SK-N-SH treated with all-trans-retinoic acid at 6 μM for 48 hours (cell line): ENCODE measurements around the gene GPR55.

Experiments used
- ATAC-seq: fragments of 200-7000 bp; cut with Tn5 transposase; 3 replicates; pipeline ENCODE4 v1.9.1; 2020; ENCODE audit warnings: mild to moderate bottlenecking, moderate library complexity
- BACH2 ChIP-seq: fragments of 250-450 bp; sonication (Bioruptor Pico); IDR thresholded peaks from 2 replicates; pipeline ENCODE4 v1.9.0; 2021; ENCODE audit warnings: mild to moderate bottlenecking, borderline replicate concordance
- CREB5 ChIP-seq: fragments of 250-450 bp; sonication (Bioruptor Pico); IDR thresholded peaks from 2 replicates; pipeline ENCODE4 v1.5.1; 2020; ENCODE audit warnings: low read depth, mild to moderate bottlenecking, moderate library complexity
- CSDC2 ChIP-seq: fragments of 250-450 bp; sonication (Bioruptor Pico); IDR thresholded peaks from 2 replicates; pipeline ENCODE4 v1.5.0; 2020; ENCODE audit warnings: mild to moderate bottlenecking, moderate library complexity
- CSRNP3 ChIP-seq: fragments of 250-450 bp; sonication (Bioruptor Pico); IDR thresholded peaks from 2 replicates; pipeline ENCODE4 v1.5.1; 2021; ENCODE audit warnings: mild to moderate bottlenecking, moderate library complexity
- GLIS3 ChIP-seq: fragments of 250-450 bp; sonication (Bioruptor Pico); IDR thresholded peaks from 2 replicates; pipeline ENCODE4 v1.5.0; 2020; ENCODE audit warnings: mild to moderate bottlenecking, moderate library complexity
- ISL1 ChIP-seq: fragments of 250-450 bp; sonication (Bioruptor Pico); IDR thresholded peaks from 2 replicates; pipeline ENCODE4 v2.1.2; 2022; ENCODE audit warnings: mild to moderate bottlenecking, moderate library complexity
- OSR1 ChIP-seq: fragments of 250-450 bp; sonication (Bioruptor Pico); IDR thresholded peaks from 2 replicates; pipeline ENCODE4 v1.8.0; 2022; ENCODE audit warnings: moderate library complexity, mild to moderate bottlenecking, inconsistent platforms
- PATZ1 ChIP-seq: fragments of 250-450 bp; sonication (Bioruptor Pico); IDR thresholded peaks from 2 replicates; pipeline ENCODE4 v1.8.0; 2020; ENCODE audit warnings: mild to moderate bottlenecking, moderate library complexity, borderline replicate concordance
- POU6F1 ChIP-seq: fragments of 250-450 bp; sonication (Bioruptor Pico); IDR thresholded peaks from 2 replicates; pipeline ENCODE4 v1.8.0; 2021; ENCODE audit warnings: low read depth, mild to moderate bottlenecking, moderate library complexity, borderline replicate concordance
- PPARA ChIP-seq: fragments of 250-450 bp; sonication (Bioruptor Pico); IDR thresholded peaks from 2 replicates; pipeline ENCODE4 v1.5.0; 2020; ENCODE audit warnings: mild to moderate bottlenecking, borderline replicate concordance
- TSHZ2 ChIP-seq: fragments of 250-450 bp; sonication (Bioruptor Pico); IDR thresholded peaks from 2 replicates; pipeline ENCODE4 v1.5.0; 2020; ENCODE audit warnings: mild to moderate bottlenecking, moderate library complexity
- ZC3H10 ChIP-seq: fragments of 250-450 bp; sonication (Bioruptor Pico); IDR thresholded peaks from 2 replicates; pipeline ENCODE4 v1.5.1; 2021; ENCODE audit warnings: mild to moderate bottlenecking, moderate library complexity
- ZFP3 ChIP-seq: fragments of 250-450 bp; sonication (Bioruptor Pico); IDR thresholded peaks from 2 replicates; pipeline ENCODE4 v1.5.0; 2020; ENCODE audit warnings: mild to moderate bottlenecking, moderate library complexity
- ZFP30 ChIP-seq: fragments of 450-650 bp; formaldehyde crosslinking; IDR thresholded peaks from 2 replicates; pipeline ENCODE4 v1.5.0; 2022; ENCODE audit warnings: mild to moderate bottlenecking, moderate library complexity
- ZNF565 ChIP-seq: fragments of 450-650 bp; formaldehyde crosslinking; conservative IDR thresholded peaks from 2 replicates; pipeline ENCODE4 v1.5.0; 2020; ENCODE audit warnings: low read depth, mild to moderate bottlenecking, moderate library complexity
- ZNF8 ChIP-seq: fragments of 450-650 bp; formaldehyde crosslinking; IDR thresholded peaks from 2 replicates; pipeline ENCODE4 v1.5.0; 2020; ENCODE audit warnings: mild to moderate bottlenecking, moderate library complexity

Gene GPR55

GRCh38 chr2:230924470-230925341 is at the start of gene GPR55:
TSS of gene GPR55 (minus strand) at chr2:230925242. CDS start at chr2:230910962, 14,280 bp downstream.
- no peak for TF ChIP-seq CSRNP3 (CRISPR knock-in tag)
- no peak for TF ChIP-seq PATZ1 (CRISPR knock-in tag)
- TF ChIP-seq ZNF8 (CRISPR knock-in tag) = no peak
- TF ChIP-seq ZFP3 (CRISPR knock-in tag) = no peak
- TF ChIP-seq PPARA = no peak
- TF ChIP-seq CSDC2 (CRISPR knock-in tag) = no peak
- no peak for TF ChIP-seq ZNF565
- no peak for TF ChIP-seq ZC3H10 (CRISPR knock-in tag)
- no peak for TF ChIP-seq BACH2
- no peak for TF ChIP-seq ZFP30 (CRISPR knock-in tag)
- no peak for TF ChIP-seq CREB5
- TF ChIP-seq GLIS3 (CRISPR knock-in tag) = no peak
- TF ChIP-seq TSHZ2 = no peak
- no peak for TF ChIP-seq OSR1 (CRISPR knock-in tag)
- no peak; the same call in 2 of the 3 replicates for ATAC-seq

- no peak; the same call in 2 of the 3 replicates for ATAC-seq
- TF ChIP-seq CSRNP3 (CRISPR knock-in tag) = no peak
- TF ChIP-seq POU6F1 = no peak
- TF ChIP-seq ZFP30 (CRISPR knock-in tag) = no peak
- TF ChIP-seq ZC3H10 (CRISPR knock-in tag) = no peak
- TF ChIP-seq CSDC2 (CRISPR knock-in tag) = no peak
Observed at GRCh38 chr2:230974096-230974913, 49.3 kb upstream of the GPR55 start.

GRCh38 chr2:230972046-230972445 is 47.0 kb upstream of the GPR55 start:
- ATAC-seq = no peak
- TF ChIP-seq CSRNP3 (CRISPR knock-in tag) = no peak
- no peak for TF ChIP-seq PPARA
- no peak for TF ChIP-seq BACH2
- no peak for TF ChIP-seq ZFP3 (CRISPR knock-in tag)
- TF ChIP-seq ISL1 (CRISPR knock-in tag) = no peak
